ENCODE measurements around the gene FLT3.

DNA sequence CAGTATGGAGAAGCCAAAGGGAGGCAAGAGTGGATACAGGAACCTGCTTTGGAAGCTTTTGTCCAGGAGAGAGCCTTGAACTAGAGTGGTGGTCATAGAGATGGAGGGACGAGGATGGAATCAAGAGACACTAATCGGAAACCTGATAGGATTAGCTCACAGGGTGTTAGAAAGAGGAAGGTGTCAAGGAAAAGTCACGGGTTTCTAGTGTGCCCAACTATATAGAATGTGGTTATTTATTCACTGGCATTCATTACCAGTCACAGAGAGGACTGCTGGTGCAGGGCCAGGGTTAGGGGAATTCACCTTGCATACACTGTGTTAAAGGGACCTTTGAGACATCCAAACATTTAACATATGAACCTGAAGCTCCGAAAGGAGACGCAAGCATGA, 68.5 kb downstream of the FLT3 start:
- TF ChIP-seq CTCF (IDR thresholded peaks at IDR 0.05 in 8 of 11, conservative IDR thresholded peaks at IDR 0.05 in 3 of 11) (no peak), POLR2A (IDR thresholded peaks at IDR 0.05) (no peak)
